ENCODE data around the gene MDK.

The MDK gene

DNA sequence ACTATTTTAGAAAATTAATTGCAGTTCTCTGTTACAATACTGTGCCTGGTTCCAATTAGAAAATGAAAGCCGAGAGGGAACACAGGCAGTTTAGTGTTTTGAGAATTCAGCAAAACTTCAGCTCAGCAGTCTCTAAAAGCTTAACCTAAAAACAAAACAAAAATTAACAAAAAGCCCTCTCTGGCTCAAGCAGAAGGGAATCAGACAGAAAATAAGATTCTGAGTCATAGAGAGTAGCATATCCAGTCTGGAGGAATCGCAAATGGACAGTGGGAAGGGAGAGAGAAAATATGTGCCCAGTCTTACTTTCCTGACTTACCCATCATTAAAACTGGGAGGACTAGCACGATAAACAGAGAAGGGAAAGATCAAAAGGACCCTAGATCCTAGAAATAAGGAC, 48.2 kb downstream of the MDK start:
- Histone ChIP-seq H3K18ac (ENCODE audit: low read length) (no peak overlapping the region), H3K4me3 (ENCODE audit: low read length) (no peak overlapping the region), H3K23ac (ENCODE audit: low read length) (no peak overlapping the region), H2BK120ac (ENCODE audit: low read depth, low read length) (no peak overlapping the region), H3K79me2 (ENCODE audit: control insufficient read depth, insufficient read depth, low read length) (no peaks in the 10 kb centered on the region), H3K27me3 (ENCODE audit: insufficient read depth, low read length, poor library complexity) (no peaks in the 10 kb centered on the region), H2BK5ac (ENCODE audit: low read length) (no peak overlapping the region), H3K36me3 (ENCODE audit: control insufficient read depth, insufficient read depth, low read length) (peaks cover 2% of the 10 kb centered on the region), H3K56ac (ENCODE audit: low read length) (no peak overlapping the region), H2AK5ac (ENCODE audit: low read length) (no peak overlapping the region), H4K5ac (ENCODE audit: low read length) (no peak overlapping the region), H4K8ac (ENCODE audit: low read depth, low read length) (no peak overlapping the region), H3K79me1 (ENCODE audit: low read length) (no peaks in the 10 kb centered on the region), H3K4ac (ENCODE audit: low read depth, low read length) (no peak overlapping the region), H3K4me2 (ENCODE audit: low read length) (no peak overlapping the region), H2BK15ac (replicated peaks; ENCODE audit: low read depth) (no peak overlapping the region), H3K4me1 (ENCODE audit: control insufficient read depth, low read depth, low read length) (no peaks in the 10 kb centered on the region), H3K27ac (ENCODE audit: low read depth, low read length) (no peak overlapping the region), H3K9ac (ENCODE audit: low read length) (no peak overlapping the region)
- WGBS (ENCODE audit: extremely low coverage, insufficient coverage, low lambda C conversion rate), result no CpG with 5 or more reads among the region's 3 CpGs
- DNase-seq, result no peak

DNA sequence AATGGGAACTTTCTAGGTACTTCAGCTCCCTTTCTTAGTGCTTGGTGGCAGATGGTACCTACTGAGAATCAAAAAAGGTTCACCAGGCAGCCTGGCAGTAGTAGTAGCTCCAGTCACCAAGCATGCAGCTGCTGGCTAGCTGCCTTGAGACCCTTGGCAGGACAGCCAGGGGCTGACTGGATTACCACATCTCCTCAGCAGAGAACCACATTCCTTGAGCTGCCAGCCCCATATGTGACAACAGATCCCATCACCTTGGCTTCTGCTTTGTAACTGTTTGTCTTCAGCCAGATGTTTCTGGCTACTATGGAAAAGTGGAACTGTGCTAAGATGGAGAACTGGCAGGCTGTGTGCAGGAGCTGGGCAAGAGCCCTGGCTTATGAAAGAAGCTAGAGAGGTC, 49.7 kb downstream of the MDK start:
- Histone ChIP-seq H3K4me1 (ENCODE audit: control insufficient read depth, low read depth, low read length) (peaks cover 1% of the 10 kb centered on the region), H2AK5ac (ENCODE audit: low read length) (no peak overlapping the region), H2BK15ac (replicated peaks; ENCODE audit: low read depth) (no peak overlapping the region), H4K5ac (ENCODE audit: low read length) (no peak overlapping the region), H3K79me1 (ENCODE audit: low read length) (no peaks in the 10 kb centered on the region), H2BK5ac (ENCODE audit: low read length) (no peak overlapping the region), H3K4ac (ENCODE audit: low read depth, low read length) (no peak overlapping the region), H3K79me2 (ENCODE audit: control insufficient read depth, insufficient read depth, low read length) (no peaks in the 10 kb centered on the region), H3K4me3 (ENCODE audit: low read length) (no peak overlapping the region), H4K8ac (ENCODE audit: low read depth, low read length) (no peak overlapping the region), H2BK120ac (ENCODE audit: low read depth, low read length) (no peak overlapping the region), H3K4me2 (ENCODE audit: low read length) (no peak overlapping the region), H3K36me3 (ENCODE audit: control insufficient read depth, insufficient read depth, low read length) (peaks cover 2% of the 10 kb centered on the region), H3K18ac (ENCODE audit: low read length) (no peak overlapping the region), H3K27ac (ENCODE audit: low read depth, low read length) (no peak overlapping the region), H3K23ac (ENCODE audit: low read length) (no peak overlapping the region), H3K27me3 (ENCODE audit: insufficient read depth, low read length, poor library complexity) (no peaks in the 10 kb centered on the region), H3K56ac (ENCODE audit: low read length) (no peak overlapping the region), H3K9ac (ENCODE audit: low read length) (no peak overlapping the region)
- DNase-seq, result no peak

Small RNA genes lying within 50 kb of the gene (small RNA-seq; reads per million reads assigned to genes)
- 1.1 reads per million for gene MIR4688 (ENCODE audit: insufficient read depth)
